ENCODE data around the gene JUND.

DNA sequence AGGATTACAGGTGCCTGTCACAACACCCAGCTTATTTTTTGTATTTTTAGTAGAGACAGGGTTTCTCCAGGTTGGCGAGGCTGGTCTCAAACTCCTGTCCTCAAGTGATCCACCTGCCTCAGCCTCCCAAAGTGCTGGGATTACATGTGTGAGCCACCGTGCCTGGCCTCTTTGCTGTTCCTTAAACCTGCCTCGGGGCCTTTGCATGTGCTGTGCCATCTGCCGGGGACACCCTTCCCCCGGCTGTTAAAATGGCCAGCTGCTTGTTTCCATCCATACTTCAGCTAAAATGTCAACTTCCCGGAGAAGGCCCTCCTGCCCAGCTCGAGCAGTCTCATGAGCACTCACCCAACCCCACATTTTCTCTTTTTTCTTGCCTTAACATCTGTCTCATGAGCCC lies 36.1 kb downstream of the JUND start:
- TF ChIP-seq, protein P1, sequence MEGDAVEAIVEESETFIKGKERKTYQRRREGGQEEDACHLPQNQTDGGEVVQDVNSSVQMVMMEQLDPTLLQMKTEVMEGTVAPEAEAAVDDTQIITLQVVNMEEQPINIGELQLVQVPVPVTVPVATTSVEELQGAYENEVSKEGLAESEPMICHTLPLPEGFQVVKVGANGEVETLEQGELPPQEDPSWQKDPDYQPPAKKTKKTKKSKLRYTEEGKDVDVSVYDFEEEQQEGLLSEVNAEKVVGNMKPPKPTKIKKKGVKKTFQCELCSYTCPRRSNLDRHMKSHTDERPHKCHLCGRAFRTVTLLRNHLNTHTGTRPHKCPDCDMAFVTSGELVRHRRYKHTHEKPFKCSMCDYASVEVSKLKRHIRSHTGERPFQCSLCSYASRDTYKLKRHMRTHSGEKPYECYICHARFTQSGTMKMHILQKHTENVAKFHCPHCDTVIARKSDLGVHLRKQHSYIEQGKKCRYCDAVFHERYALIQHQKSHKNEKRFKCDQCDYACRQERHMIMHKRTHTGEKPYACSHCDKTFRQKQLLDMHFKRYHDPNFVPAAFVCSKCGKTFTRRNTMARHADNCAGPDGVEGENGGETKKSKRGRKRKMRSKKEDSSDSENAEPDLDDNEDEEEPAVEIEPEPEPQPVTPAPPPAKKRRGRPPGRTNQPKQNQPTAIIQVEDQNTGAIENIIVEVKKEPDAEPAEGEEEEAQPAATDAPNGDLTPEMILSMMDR (IDR thresholded peaks at IDR 0.05) = no peak
- TF ChIP-seq RCOR1 (IDR thresholded peaks at IDR 0.05; ENCODE audit: low read depth, low read length) = no peak
- no peak for TF ChIP-seq EP300 (IDR thresholded peaks at IDR 0.05)

Measured in A549 (cell line).